HG03521 (cell line): ENCODE data around the gene RNF141.

Experiments
- ATAC-seq: cut with Tn5 transposase; IDR thresholded peaks from one replicate; pipeline ENCODE4 v1.9.1; 2021; ENCODE audit warnings: mild to moderate bottlenecking, moderate library complexity; ENCODE audit not compliant: unreplicated experiment

The RNF141 gene

DNA sequence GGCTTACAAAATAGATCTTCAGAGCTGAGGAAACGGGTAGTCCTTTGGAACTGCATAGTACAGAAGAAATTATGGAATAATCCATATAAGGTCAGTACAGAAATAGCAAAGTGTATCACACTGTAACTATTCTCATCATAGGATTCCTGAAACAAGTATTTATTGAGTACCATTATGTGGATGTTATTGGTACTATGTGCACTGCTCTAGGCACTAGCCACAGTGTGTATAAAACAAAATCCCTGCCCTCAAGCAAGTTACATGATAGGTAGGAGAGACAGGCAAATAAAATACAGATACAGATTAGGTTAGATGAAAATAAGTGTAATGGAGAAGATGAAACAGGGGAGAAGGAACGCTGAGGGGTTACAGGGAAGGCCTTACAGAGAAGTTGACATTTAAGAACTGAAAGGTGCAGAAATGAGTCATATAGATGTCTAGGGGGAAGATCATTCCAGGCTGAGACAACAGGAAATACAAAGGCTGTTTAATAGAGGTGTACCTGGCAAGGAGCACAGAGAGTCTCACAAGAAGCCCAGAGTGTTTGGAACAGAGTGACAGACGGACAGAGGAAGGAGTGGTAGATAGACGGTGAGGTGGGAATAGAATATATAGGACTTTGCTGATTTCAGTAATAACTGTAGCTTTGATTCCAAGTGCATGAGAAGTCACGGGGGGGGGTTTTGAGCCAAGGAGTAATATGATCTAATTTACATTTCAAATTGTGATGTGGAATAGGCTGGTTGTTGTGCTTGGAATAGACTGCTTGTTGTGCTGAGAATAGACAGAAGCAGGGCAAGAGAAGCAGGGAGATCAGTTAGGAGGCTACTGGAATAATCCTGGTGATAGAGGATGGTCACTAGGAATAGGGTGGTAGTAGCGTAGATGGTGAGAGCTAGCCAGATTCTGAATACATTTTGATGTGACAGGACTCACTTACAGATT is 13.7 kb downstream of the RNF141 start:
- ATAC-seq = no peak

DNA sequence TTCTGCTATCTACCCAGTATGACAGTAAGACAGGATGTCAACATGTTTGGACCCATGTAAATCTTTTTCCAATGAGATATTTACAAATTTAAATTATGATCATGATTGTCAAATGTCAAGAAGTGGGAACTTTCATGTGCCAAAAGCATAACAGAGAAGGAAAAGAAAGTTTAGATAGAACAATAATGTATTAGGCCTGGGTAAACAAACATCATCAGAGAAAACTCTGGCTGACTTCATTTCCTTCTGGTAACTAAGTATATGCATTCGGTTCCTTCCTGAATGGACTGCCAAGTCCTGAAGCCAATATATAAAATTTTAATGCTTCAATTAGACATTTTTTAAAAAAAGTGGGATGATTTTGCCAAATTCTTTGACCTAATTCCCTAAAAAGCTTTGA is 16.5 kb downstream of the RNF141 start:
- no peak for ATAC-seq

DNA sequence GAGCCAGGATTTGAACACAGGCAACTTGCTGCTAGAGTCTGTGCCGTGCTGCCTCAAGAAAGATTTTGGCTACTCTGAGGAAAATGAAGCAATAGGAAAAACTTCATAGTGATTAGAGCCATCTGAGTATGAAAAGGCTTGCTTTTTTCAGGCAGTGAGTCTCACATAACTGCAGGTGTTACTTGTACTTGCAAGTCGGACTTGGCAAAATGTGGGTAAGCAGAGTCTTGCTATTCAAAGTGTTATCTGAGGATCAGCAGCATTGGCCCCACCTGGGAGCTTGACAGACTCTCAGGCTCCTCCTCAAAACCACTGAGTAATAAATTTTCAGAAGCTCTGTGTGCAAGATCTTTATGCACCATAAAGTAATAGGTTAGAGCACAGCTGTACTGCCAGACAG is 18.1 kb downstream of the RNF141 start:
- no peak for ATAC-seq

DNA sequence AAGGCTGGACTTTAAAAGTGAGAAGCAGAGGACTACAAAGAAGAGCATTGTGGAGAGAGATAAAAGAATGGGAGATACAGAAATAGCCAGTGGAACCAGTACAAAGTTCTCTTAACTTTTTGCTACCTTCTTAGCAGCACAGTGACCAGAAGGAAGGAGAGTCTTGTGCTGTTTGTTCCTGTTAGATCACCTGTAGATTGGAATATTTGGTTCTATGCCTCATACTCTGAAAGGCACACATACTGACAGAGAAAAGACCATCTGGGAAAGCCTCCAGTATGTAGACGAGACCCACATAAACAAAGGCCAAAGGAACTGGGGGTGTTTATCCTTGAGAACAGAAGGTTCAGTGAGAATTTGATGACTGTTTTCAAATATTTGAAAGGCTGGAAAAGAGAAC is 18.7 kb downstream of the RNF141 start:
- ATAC-seq = no peak

DNA sequence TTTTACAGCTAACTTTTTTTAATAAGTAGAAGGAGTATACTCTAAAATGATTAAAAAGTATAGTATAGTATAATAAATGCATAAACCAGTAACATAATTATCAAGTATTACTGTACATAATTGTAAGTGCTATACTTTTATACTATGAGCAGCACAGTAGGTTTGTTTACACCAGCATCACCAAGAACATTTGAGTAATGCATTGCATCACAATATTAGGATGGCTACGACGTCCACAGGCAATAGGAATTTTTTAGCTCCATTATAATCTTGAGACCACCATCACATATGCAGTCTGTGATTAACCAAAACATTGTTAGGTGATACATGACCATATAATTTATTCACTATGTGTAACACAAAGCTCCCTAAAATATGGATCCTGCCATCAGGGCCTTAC is 20.4 kb downstream of the RNF141 start:
- no peak for ATAC-seq

DNA sequence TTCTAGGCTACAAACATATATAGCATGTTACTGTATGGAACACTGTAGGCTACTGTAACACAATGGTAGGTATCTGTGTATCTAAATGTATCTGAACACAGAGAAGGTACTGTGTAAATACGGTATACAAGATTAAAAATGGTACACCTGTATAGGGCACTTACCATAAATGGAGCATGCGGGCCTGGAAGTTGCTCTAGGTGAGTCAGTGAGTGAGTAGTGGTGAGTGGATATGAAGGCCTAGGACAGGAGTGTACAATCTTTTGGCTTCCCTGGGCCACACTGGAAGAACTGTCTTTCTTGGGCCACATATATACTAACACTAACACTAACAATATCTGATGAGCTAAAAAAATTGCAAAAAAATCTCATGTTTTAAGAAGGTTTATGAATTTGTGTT is 21.4 kb downstream of the RNF141 start:
- no peak for ATAC-seq

DNA sequence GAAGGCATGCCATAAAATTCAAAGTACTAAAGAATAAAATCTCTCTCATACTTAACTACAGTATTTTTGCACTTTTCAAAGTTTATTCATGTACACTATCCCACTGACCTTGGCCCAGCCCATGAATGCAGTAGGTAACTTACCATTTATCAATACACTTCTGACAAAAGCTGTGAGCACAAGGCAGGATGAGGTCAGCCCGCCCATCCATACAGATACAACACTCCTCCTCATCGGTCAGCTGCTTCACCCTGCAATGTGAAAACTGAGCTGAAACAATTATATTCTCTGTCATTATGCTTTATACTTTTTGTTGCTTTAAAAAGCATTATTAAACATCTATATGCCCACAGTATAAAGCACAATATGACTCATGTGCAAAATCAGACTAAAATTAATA is 22.1 kb downstream of the RNF141 start:
- no peak for ATAC-seq

DNA sequence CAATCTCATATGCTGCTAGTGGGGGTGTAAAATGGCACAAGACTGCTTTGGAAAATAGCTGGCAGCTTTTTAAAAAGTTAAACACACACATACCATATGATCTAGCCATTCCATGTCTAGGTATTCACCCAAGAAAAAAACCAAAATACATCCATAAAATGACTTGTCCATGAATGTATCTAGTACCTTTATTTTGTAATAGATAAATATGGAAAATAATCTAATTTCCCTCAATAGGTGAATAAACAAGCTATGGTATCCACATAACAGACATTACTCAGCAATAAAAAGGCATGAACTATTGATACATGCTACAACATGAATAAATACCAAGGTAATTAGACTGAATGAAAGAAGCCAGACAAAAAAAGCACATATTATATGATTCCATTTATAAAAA is 22.9 kb downstream of the RNF141 start:
- ATAC-seq = no peak

DNA sequence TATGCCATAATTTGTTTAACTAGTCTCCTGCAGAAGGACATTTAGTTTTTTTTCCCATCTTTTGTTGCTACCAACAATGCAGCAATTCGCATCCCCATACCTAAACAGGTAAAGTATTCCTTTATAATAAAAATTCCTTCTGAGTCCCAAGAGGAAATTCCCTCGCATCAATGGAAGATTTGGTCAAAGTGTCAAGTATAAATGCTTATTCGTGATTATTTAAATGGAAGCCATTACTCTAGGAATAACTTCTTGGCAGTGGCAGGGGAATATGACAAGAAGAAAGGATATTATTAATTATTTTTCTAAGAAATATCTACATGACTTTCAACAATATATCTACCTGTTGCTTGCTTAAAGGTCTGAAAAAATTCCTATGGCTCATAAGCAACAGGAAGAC is 25.6 kb downstream of the RNF141 start:
- no peak for ATAC-seq

DNA sequence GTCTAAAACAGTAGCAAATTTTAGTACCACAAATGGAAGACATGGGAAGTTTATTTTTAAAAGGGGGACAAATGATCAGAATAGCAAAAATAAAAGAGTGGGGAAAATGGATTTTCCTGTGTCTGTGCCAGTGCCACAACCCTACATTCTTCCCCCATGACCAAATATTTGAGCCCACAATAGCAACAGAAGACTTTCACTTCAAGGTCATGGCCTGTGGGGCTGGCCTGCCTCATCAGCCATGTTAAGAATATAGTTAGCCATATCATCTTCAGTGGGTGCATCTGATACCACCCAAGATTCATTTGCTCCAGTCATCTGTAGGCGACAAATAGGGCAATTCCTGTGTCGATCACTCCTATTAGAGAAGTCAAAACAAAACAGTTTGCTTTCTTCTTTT is 26.3 kb downstream of the RNF141 start:
- no peak for ATAC-seq

DNA sequence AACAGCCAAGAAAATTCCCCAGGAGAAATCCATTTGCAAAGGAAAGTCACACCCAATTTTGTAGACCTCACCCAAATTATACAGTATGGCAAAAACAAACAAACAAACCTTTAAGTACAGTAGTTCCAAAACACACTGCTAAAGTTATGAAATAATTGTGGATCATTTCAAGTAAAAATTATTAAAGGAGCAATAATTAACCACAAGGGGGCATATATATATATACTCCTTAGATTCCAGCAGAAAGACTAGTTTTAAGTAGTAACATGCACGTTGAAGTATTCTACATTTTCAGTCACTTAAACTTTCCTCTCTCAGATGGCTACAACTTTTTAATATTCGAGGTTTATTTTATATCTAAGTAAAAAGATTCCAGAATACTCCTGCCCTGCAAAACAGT is 26.8 kb downstream of the RNF141 start:
- ATAC-seq = no peak

DNA sequence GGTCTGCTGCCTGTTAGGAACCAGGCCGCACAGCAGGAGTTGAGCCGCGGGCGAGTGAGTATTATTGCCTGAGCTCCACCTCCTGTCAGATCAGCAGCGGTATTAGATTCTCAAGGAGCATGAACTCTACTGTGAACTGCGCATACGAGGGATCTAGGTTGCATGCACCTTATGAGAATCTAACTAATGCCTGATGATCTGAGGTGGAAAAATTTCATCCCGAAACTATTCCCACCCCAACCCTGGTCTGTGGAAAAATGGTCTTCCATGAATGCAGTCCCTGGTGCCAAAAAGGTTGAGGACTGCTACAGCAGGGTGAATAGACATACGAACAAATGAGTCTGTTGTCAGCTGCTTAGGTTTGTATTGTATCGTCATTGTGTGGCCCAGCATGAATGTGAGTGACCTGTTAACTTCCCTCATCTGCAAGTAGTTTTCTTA is 29.8 kb downstream of the RNF141 start:
- ATAC-seq = no peak

DNA sequence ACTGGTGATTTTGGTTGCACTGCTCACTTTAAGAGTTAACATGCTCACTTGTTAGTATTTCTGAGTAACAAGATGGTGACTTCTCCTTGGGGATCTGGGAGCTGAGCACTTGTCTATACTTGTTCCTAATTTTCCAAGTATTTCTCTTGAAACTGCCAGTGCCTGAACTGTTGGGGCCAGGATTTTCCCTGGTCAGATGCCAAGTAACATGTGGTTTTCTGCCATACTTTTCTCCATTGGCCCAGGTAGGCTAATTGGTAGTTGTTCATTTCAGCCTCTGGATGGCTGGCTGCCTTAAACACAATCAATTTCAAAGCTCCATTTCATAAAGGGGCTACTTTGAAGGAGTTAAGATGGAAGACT is 35.0 kb downstream of the RNF141 start:
- no peak for ATAC-seq

DNA sequence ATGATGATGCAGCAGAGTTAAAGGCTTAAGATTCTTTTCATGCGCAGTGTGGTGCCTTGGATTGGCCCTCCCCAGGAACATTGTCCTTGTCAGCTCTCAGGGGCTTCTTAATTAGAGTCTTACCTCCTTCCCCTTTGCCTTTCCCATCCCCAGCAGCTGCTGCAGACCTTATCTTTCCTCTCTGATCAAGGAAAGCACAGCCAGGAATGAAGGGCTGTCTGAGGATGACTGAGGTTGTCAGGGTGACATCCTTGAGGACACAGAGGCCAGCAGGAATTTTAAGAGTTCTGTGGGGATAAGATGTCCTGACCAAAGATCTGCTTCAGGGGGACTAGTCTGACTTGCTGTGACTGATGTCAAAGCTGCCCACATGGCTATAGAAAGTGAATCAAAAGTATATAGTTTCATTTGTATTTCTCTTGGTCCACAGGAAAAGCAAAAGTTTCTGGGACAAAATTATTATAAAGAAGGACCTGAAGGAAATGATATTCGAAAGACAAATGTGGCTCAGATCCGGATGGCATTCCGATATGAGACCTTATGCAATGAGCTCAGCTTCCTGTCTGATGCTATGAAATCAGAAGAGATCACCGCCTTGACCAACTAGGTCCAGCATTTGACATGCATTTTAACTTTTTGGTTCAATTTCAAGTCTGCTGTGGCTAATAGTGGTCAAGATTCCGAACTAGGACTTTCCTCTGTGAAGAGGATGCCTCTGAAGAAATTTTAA is 35.5 kb downstream of the RNF141 start:
- no peak for ATAC-seq

DNA sequence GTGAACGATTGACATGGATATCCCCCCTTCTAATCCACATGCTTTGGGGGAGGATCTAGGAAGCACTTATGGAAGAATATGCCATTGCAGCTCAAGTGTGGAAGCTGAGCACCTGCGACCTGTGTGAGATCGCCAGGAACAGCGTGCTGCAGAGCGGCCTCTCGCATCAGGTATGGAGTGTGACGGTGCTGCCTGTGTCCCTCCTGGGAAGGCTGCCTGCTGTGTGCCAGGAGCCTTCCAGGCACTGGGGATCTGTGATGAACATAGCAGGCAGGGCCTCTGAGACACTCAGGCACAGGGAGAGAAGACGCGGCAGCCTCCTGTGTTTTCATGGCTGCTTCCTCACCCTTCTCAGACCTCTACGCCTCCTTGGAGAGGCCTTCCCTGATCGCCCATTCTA is 36.5 kb downstream of the RNF141 start:
- no peak for ATAC-seq

DNA sequence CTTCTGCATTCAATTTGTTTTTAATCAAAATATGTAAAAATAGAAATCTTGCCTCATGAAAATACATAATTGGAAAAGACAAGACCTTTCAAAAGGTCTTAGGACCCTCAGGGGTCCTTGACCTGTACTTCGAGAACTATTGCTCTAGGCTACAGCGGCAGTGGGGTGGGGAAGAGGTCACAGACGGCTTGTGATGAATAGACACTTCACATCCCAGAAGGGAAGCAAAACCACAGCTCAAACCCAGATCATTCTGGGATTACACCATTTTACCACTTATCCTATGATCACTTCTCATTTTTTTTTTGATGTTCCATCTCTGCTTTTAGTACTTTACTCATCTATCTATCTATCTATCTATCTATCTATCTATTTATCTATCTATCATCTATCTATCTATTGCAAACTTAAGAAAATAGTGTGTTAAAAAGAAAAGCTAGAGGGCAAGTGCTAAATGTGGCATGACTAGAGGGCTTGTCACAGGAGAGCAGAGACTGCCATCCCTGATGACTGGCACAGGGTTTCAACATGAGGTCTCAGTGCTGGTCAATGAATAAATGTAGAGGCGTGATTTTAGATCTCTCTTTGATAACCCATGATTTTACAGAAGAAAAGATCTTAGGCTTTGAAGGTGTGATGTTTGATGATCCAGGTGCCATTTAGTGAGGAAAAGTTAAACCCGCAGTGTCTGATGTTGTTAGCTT is 37.1 kb downstream of the RNF141 start:
- no peak for ATAC-seq

DNA sequence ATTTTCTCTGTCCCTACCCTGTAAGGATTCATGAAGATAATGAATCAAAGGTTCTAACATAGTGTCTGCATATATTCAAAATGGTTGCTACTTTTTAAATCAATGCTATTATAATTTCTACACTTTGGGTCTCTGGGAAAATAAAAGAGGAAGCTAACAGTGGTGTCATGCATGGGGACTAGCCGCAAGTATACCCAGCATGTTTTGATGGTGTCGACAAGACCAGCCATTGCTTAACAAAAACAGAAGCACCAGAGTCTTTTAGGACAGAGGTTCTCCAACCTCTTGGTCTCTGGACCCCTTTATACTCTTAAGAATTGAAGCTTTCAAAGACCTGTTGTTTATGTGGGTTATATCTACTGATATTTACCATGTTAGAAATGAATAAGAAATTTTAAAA is 37.8 kb downstream of the RNF141 start:
- ATAC-seq = no peak

DNA sequence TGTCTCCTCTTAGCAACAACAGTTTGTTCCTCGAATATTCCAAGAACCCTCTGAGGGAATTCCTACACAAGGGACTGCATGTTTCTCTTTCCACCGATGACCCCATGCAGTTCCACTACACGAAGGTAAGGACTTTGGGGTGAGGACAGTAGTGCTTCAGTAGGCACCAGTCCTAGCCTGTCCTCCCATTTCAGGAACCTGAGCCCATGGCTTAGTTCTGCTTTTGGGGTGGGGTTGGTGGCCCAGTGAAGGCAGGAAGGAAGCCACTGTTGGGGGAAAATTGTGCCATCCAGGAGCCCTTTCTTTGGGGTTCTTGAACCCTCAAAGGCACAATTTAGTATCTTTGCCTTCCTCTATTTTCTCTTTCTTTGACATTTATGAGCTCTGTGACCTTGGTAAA is 38.2 kb downstream of the RNF141 start:
- no peak for ATAC-seq

DNA sequence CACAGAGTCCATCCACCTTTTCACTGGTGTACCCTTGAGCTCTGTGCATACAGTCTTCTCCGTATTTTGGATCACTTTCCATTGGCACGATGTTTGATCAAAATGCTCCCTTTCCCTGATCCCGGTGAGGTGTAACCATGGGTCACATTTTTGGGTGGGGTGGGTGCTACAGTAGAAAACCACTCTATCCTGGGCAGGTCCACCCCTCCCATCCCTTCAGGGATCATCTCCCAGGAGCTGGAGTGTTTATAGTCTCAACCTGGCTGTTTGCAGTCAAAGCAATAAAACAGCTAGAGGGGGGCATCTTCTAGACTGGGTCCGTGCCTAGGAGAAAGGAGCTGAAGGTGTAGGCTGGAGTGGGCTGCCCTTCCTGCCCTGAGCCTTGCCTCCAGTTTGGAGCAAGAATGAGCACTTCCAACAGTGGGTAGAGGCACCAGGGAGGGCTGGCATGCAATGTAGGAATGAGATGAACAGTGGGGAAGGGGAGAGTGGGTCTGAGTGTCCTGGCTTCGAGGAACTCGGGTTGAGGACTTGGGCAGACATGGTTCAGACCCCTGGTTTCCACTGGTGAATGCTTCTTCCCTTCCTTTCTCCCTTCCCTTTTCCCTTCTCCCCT is 38.8 kb downstream of the RNF141 start:
- ATAC-seq = no peak

DNA sequence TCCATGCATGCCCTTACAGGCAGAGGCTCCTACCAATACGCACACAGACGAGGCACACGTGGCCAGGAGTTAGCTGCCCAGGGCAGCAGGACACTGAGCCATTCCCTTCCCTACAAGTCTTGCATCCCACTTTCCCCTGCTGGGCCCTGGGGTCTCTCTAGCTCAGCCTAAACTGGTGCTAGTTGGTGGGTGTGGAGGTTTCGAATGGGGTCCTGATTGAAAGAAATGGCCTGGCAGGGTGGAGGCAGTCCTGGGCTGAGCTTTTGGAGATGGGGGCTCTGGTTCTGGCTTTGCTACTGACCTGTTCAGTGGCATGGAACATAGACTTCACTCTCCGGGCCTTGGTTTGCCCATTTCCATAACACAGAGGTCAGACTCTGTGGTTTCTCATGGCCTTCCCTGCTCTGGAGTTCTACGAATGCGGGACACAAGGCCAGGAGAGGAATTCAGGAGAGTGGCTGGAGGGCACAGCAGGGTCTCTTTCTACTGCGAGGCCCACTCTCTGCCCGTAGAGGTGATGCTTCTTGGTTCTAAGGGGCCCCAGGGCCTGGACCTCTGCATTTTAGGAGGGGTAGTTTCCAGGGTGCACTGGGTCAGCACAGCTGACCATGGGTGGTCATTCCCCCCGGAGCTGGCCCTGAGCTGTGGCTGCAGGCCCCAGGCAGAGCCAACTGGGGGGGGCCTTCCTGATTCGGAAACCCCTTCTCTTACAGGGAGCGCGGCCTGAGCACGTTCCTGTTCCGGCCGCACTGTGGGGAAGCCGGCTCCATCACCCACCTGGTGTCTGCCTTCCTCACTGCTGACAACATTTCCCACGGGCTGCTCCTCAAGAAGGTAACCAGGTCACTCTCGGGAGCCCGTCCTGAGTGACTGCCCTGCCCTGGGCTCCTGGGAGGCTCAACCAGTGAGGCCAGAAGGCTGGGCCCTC is 40.0 kb downstream of the RNF141 start:
- no peak for ATAC-seq
